PC-3 (cell line): Measurements from ENCODE around the gene PDGFB. TPM values are rescaled to one million over a fixed set of nuclear protein-coding genes. Genes with fewer than 3 reads are reported as not detected.

ENCODE experiments used
- ATAC-seq: fragments of 200-7000 bp; cut with Tn5 transposase; 2 replicates; pipeline ENCODE4 v1.9.1; 2020; ENCODE audit warnings: mild to moderate bottlenecking, moderate library complexity
- BruUV-seq: library from RNA; stranded (reverse); fragments of 400-500 nt; replicated peaks from 2 replicates; lab custom pipeline; 2021; lab: Mats Ljungman, UMichigan
- CTCF ChIA-PET: fragments of 300-600 bp; sonication (Branson Sonifier 250); formaldehyde crosslinking; loops from one replicate; lab custom pipeline; 2022; ENCODE audit warnings: antibody characterized with exemption; lab: Charles Lee
- POLR2A ChIA-PET: fragments of 300-600 bp; sonication (Branson Sonifier 250); formaldehyde crosslinking; loops from one replicate; lab custom pipeline; 2022; ENCODE audit warnings: antibody characterized with exemption; ENCODE audit not compliant: unreplicated experiment; lab: Charles Lee
- DNase-seq: peaks from one replicate; pipeline ENCODE4 v3.0.0-alpha.2; 2015
- H2AFZ ChIP-seq: fragments of 300-600 bp; sonication (generic); 2 replicates; pipeline ENCODE4 v1.6.0; 2016; ENCODE audit warnings: antibody characterized with exemption, low read length
- H3F3A ChIP-seq: fragments of 300-600 bp; sonication (generic); one replicate; pipeline ENCODE4 v1.6.0; 2017; ENCODE audit warnings: antibody characterized with exemption, low read length, control low read depth, mild to moderate bottlenecking; ENCODE audit not compliant: unreplicated experiment
- H3K27ac ChIP-seq: fragments of 300-600 bp; sonication (generic); 2 replicates; pipeline ENCODE4 v1.5.1; 2016; ENCODE audit warnings: mild to moderate bottlenecking, low read length
- H3K27me3 ChIP-seq: fragments of 300-600 bp; sonication (generic); 2 replicates; pipeline ENCODE4 v1.6.1; 2016; ENCODE audit warnings: low read length, mixed read lengths
- H3K36me3 ChIP-seq: fragments of 300-600 bp; sonication (generic); 2 replicates; pipeline ENCODE4 v1.6.1; 2016; ENCODE audit warnings: low read depth, mixed run types, low read length, mixed read lengths
- H3K4me1 ChIP-seq: fragments of 300-600 bp; sonication (generic); 2 replicates; pipeline ENCODE4 v1.5.1; 2016; ENCODE audit warnings: low read length; ENCODE audit not compliant: insufficient read depth
- H3K4me2 ChIP-seq: fragments of 300-600 bp; sonication (generic); 2 replicates; pipeline ENCODE4 v1.6.0; 2016; ENCODE audit warnings: low read length
- H3K4me3 ChIP-seq: fragments of 300-600 bp; sonication (generic); 2 replicates; pipeline ENCODE4 v1.5.1; 2016; ENCODE audit warnings: mild to moderate bottlenecking, low read length, mixed read lengths
- H3K79me2 ChIP-seq: fragments of 300-600 bp; sonication (generic); 2 replicates; pipeline ENCODE4 v1.6.1; 2017; ENCODE audit warnings: low read length, mixed read lengths
- H3K9ac ChIP-seq: fragments of 300-600 bp; sonication (generic); 2 replicates; pipeline ENCODE4 v1.6.0; 2016; ENCODE audit warnings: mild to moderate bottlenecking, low read length
- H3K9me2 ChIP-seq: fragments of 300-600 bp; sonication (generic); replicated peaks from 2 replicates; pipeline ENCODE4 v1.6.1; 2016; ENCODE audit warnings: mixed run types, low read length, mixed read lengths
- H3K9me3 ChIP-seq: fragments of 300-600 bp; sonication (generic); 2 replicates; pipeline ENCODE4 v1.6.1; 2016; ENCODE audit warnings: low read length, mixed read lengths
- H4K20me1 ChIP-seq: fragments of 300-600 bp; sonication (generic); 2 replicates; pipeline ENCODE4 v1.6.1; 2016; ENCODE audit warnings: low read length, mixed read lengths
- EZH2 ChIP-seq: fragments of 300-600 bp; sonication (generic); IDR thresholded peaks from one replicate; pipeline ENCODE4 v1.6.1; 2017; ENCODE audit warnings: antibody characterized with exemption, mild to moderate bottlenecking, low read length; ENCODE audit not compliant: unreplicated experiment
- EZH2phosphoT487 ChIP-seq: fragments of 300-600 bp; sonication (generic); IDR thresholded peaks from 2 replicates; pipeline ENCODE4 v1.6.1; 2018; ENCODE audit warnings: mild to moderate bottlenecking, antibody characterized with exemption, low read length, borderline replicate concordance
- intact Hi-C: fragments of 100-400 bp; cut with micrococcal nuclease; formaldehyde crosslinking; loops from 2 replicates; pipeline ENCODE4 v1.9.0; 2023
- total RNA-seq: library from RNA; depleted of rRNA; stranded (reverse); fragments of >200 nt; gene quantifications from 2 replicates; pipeline ENCODE4 v1.2.3, GENCODE V29; 2014
- TF ChIP-seq, protein P1 (sequence below): fragments of 300-600 bp; sonication (generic); conservative IDR thresholded peaks from 2 replicates; pipeline ENCODE4 v1.5.1; 2017; ENCODE audit warnings: antibody characterized with exemption, low read depth, mild to moderate bottlenecking, low read length

PDGFB gene
- total RNA-seq, 1 experiment from 2014 or later: 33.1 TPM

DNA sequence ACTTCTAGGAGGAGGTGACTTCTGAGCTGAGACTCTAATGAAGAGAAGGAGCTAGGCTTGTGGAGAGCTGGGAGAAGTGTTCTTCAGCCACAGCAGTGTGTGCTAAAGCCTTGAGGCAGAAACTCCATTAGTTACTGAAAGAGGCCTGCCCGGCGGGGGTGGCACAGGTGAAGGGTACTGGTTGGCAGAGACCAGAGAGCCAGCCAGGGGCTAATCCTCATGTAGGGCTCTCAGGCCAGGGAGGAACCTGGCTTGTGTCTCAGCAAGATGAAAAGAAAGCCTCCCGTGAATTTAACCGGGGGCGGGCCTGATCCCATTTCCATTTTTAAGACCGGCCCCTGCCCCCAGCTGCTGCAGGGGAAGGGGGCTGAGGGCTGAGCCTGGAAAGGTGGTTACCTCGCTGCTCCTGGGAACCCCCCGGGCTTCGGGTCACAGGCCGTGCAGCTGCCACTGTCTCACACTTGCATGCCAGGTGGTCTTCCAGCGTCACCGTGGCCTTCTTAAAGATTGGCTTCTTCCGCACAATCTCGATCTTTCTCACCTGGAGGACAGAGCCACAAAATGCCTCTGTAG lies 15.0 kb downstream of the PDGFB start:
- no peak for DNase-seq
- Histone ChIP-seq H3F3A (no peaks in the 10 kb centered on the region), H3K4me3 (no peak overlapping the region), H3K27me3 (no peaks in the 10 kb centered on the region), H3K36me3 (peaks cover 6% of the 10 kb centered on the region; the same call in 1 of the 2 replicates), H4K20me1 (no peaks in the 10 kb centered on the region), H3K9me2 (no peaks in the 10 kb centered on the region), H2AFZ (no peak overlapping the region), H3K79me2 (0 out of 2 replicates have a peak, but pooled peaks cover under 1% of the 10 kb centered on the region), H3K9ac (no peak overlapping the region), H3K4me1 (no peaks in the 10 kb centered on the region), H3K9me3 (no peaks in the 10 kb centered on the region), H3K4me2 (no peak overlapping the region), H3K27ac (no peak overlapping the region)
- ATAC-seq: no peak
- ChIA-PET POLR2A (no interaction called here), CTCF (no interaction called here)
- TF ChIP-seq, protein P1, sequence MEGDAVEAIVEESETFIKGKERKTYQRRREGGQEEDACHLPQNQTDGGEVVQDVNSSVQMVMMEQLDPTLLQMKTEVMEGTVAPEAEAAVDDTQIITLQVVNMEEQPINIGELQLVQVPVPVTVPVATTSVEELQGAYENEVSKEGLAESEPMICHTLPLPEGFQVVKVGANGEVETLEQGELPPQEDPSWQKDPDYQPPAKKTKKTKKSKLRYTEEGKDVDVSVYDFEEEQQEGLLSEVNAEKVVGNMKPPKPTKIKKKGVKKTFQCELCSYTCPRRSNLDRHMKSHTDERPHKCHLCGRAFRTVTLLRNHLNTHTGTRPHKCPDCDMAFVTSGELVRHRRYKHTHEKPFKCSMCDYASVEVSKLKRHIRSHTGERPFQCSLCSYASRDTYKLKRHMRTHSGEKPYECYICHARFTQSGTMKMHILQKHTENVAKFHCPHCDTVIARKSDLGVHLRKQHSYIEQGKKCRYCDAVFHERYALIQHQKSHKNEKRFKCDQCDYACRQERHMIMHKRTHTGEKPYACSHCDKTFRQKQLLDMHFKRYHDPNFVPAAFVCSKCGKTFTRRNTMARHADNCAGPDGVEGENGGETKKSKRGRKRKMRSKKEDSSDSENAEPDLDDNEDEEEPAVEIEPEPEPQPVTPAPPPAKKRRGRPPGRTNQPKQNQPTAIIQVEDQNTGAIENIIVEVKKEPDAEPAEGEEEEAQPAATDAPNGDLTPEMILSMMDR: no peak
- TF ChIP-seq EZH2: no peak
- no peak for TF ChIP-seq EZH2phosphoT487
- no TSS peak for BruUV-seq
- intact Hi-C loops: no loop called here

DNA sequence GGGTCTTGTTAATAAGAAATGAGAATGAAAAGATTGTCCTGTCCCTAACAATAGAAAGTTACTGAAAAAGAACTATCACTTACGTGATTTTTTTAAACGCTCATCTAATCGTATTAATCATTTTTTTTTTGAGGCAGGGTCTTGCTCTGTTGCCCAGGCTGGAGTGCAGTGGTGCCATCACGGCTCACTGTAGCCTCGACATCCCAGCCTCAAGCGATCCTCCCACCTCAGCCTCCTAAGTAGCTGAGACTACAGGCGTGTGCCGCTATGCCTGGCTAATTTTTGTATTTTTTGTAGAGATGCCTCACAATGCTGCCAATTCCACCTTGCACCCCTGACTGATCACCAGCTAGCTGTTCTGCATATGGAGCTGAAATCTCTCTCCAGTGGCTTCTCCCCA lies 15.7 kb downstream of the PDGFB start:
- POLR2A ChIA-PET: interaction anchor here (0.6 kb wide), 1 partner anchor 12 kb away, joined by 6 read pairs; no protein-coding TSS in a partner anchor
- Histone ChIP-seq H3K4me1 (no peaks in the 10 kb centered on the region), H3K27ac (no peak overlapping the region), H3K79me2 (no peaks in the 10 kb centered on the region), H3K9me3 (no peaks in the 10 kb centered on the region), H4K20me1 (no peaks in the 10 kb centered on the region), H3F3A (no peaks in the 10 kb centered on the region), H3K9ac (no peak overlapping the region), H3K4me3 (no peak overlapping the region), H3K36me3 (peaks cover 9% of the 10 kb centered on the region), H3K9me2 (no peaks in the 10 kb centered on the region), H2AFZ (no peak overlapping the region), H3K4me2 (no peak overlapping the region), H3K27me3 (no peaks in the 10 kb centered on the region)
- intact Hi-C loops: no loop called here
- CTCF ChIA-PET: no interaction called here
- ATAC-seq: no peak
- no TSS peak for BruUV-seq
- DNase-seq: no peak
- TF ChIP-seq EZH2 (no peak), EZH2phosphoT487 (no peak)
- TF ChIP-seq, protein P1: no peak

DNA sequence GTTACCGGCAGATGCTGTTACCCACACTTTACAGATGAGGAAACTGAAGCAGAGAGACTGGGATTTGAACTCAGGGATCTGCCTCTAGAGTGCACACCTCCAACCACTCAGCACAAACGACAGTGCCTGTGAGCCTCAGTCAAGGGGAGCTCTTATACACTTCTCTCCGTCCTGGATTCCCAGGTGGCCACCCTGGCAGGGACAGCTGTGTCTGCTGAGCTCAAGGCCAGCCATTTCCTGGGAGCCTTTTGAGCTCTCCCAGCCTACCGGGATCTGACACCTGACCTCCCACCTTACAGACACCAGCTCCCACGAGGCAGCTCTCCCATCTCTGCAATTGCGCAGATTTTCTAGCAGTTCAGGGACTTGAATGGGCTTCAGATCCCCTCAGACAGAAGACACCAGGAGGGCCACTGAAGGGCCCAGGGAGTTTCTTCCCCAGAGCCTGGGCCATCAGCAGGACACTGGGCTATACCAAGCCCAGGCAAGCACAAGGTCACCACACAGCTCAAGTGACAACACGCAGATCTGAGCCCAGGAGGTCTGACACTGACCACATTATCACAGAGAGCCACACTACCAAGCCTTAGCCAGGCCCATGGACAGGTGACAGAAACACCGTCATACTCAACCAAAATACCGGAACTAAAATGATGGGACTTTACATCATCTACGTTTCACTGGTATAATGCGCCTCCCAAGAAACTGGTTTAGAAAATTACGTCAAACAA lies 17.1 kb downstream of the PDGFB start:
- no TSS peak for BruUV-seq
- no peak overlapping the region for H2AFZ ChIP-seq
- H3K9me3 ChIP-seq: no peaks in the 10 kb centered on the region
- no peak overlapping the region for H3K4me3 ChIP-seq
- ChIA-PET CTCF (no interaction called here), POLR2A (no interaction called here)
- H3K79me2 ChIP-seq: no peaks in the 10 kb centered on the region
- H3K4me2 ChIP-seq: no peak overlapping the region
- no peak overlapping the region for H3K9ac ChIP-seq
- TF ChIP-seq EZH2phosphoT487: no peak
- TF ChIP-seq EZH2: no peak
- TF ChIP-seq, protein P1: no peak
- H4K20me1 ChIP-seq: no peaks in the 10 kb centered on the region
- intact Hi-C loops: no loop called here
- no peak for ATAC-seq
- H3K36me3 ChIP-seq: peaks cover 9% of the 10 kb centered on the region
- H3K4me1 ChIP-seq: no peaks in the 10 kb centered on the region
- DNase-seq: no peak
- H3K27me3 ChIP-seq: no peaks in the 10 kb centered on the region
- H3K9me2 ChIP-seq: no peaks in the 10 kb centered on the region
- H3K27ac ChIP-seq: no peak overlapping the region
- H3F3A ChIP-seq: no peaks in the 10 kb centered on the region
